ENCODE results near the gene ABLIM1.

- TF ChIP-seq CTCF (IDR thresholded peaks at IDR 0.05), result no peak
- no peak for TF ChIP-seq EP300 (IDR thresholded peaks at IDR 0.05; ENCODE audit: low read depth)
These were observed 134.2 kb downstream of the ABLIM1 start for GRCh38 chr10:114523876-114524275.

Data from transverse colon (tissue), 3 donors.